Measurements from ENCODE around the gene CIC. TPM values are rescaled to one million over a fixed set of nuclear protein-coding genes. Genes with fewer than 3 reads are reported as not detected.

Gene CIC
- total RNA-seq, 4 donors from 2014 or later = 25.1 to 54.9 (median 27.9) TPM

DNA sequence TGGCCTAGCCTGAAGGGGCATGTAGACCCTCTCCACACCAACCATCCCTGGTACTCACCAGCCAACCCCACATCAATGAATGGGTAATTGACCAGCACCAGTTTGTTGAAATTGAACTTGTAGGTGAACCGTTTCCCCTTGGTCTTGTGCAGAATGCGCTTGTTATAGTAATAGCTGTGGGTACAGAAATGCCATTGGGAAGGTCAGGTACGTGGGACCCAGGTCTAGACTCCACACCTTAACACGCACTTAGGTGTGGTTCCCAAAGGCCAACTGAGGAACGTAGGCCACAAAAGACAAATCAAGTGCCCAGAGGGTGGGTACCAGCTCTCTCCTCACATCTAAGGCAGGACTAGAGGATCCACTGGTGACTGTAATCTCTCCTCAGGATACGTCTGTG lies 19.3 kb upstream of the CIC start:
- peaks cover 27 to 88% (median 42%) of the 10 kb centered on the region in 3 donors for H3K4me1 ChIP-seq
- H3K4me3 ChIP-seq = peak overlapping the region in 1 of 4 donors; percentile 99
- H3K9me3 ChIP-seq = no peaks in the 10 kb centered on the region
- H3K27ac ChIP-seq = peak overlapping the region; percentile 97 to 100 (median 100)
- no peak for TF ChIP-seq POLR2A (IDR thresholded peaks at IDR 0.05)
- TF ChIP-seq, protein P1, sequence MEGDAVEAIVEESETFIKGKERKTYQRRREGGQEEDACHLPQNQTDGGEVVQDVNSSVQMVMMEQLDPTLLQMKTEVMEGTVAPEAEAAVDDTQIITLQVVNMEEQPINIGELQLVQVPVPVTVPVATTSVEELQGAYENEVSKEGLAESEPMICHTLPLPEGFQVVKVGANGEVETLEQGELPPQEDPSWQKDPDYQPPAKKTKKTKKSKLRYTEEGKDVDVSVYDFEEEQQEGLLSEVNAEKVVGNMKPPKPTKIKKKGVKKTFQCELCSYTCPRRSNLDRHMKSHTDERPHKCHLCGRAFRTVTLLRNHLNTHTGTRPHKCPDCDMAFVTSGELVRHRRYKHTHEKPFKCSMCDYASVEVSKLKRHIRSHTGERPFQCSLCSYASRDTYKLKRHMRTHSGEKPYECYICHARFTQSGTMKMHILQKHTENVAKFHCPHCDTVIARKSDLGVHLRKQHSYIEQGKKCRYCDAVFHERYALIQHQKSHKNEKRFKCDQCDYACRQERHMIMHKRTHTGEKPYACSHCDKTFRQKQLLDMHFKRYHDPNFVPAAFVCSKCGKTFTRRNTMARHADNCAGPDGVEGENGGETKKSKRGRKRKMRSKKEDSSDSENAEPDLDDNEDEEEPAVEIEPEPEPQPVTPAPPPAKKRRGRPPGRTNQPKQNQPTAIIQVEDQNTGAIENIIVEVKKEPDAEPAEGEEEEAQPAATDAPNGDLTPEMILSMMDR (IDR thresholded peaks at IDR 0.05) = no peak
- 64 to 86% methylated on average over 4 to 5 of the region's 6 CpGs for WGBS, 2 donors
- intact Hi-C loops (cut with DNase I) = loop anchor here (10.0 kb wide), 1 partner anchor 45 kb away; no protein-coding TSS in a partner anchor
- peaks cover 4 to 22% (median 6%) of the 10 kb centered on the region in 3 donors for H3K36me3 ChIP-seq
- DNase-seq = no peak
- H3K27me3 ChIP-seq = no peaks in the 10 kb centered on the region

GRCh38 chr19:42250183-42250665 lies 18.8 kb upstream of the CIC start:
- H3K36me3 ChIP-seq = peaks cover 4 to 22% (median 6%) of the 10 kb centered on the region in 3 donors
- no peaks in the 10 kb centered on the region for H3K9me3 ChIP-seq
- H3K27me3 ChIP-seq = no peaks in the 10 kb centered on the region
- intact Hi-C loops (cut with DNase I) = no loop called here
- DNase-seq = no peak
- peak overlapping the region; percentile 97 to 100 (median 100) for H3K27ac ChIP-seq
- TF ChIP-seq POLR2A (IDR thresholded peaks at IDR 0.05) = no peak
- TF ChIP-seq, protein P1 (IDR thresholded peaks at IDR 0.05) = no peak
- H3K4me1 ChIP-seq = peaks cover 27 to 85% (median 39%) of the 10 kb centered on the region in 3 donors
- WGBS, 2 donors = 81% methylated on average over 7 of the region's 15 CpGs; no CpG with 5 or more reads in 1 of the 2 donors
- H3K4me3 ChIP-seq = peak overlapping the region in 2 of 4 donors; percentile 95 to 99

DNA sequence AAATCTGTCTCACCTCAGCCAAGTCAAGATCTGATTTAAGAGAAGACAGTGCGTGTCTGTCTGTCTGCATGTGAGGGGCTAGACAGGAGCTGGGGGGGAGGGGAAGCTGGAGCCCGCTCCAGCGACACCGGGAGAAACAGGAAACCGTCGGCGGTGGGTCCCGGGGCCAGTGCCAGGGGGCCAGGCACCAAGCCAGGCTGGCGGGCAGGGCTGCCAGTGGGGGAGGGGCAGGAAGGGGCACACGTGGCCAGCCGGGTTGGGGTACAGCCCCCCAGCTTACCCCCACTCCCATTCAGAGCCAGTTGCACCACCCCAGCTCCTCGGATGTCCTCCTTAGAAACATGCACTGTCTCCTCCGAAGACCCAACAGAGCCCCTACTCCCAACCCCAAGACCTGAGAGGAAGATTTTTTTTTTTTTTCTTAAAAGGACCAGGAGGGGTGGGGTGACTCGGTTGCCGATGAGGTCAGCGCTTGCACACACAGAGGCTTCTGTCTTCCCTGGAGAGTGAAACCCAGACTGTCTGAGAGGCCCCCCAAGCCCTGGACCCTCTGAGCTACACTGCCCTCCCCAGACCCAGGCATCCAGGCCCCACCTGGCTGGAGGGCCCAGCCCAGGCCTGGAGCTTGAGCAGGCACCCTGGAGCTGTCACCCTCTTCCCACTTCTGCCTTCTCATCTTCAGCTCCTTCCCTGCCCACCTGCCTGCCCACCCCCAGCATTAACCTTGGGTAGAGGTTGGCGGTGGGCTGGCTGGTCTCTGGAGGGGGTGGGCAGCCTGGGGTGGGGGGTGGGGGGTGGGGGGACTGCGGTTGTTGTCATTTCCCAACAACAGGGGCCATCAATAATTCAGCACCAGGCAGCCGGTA lies 18.2 kb upstream of the CIC start:
- H3K4me1 ChIP-seq = peaks cover 27 to 85% (median 45%) of the 10 kb centered on the region in 3 donors
- intact Hi-C loops (cut with DNase I) = no loop called here
- peak overlapping the region; percentile 97 to 100 (median 100) for H3K27ac ChIP-seq
- DNase-seq = no peak
- TF ChIP-seq POLR2A (IDR thresholded peaks at IDR 0.05) = no peak
- WGBS, 2 donors = 18% methylated on average over 15 of the region's 19 CpGs; no CpG with 5 or more reads in 1 of the 2 donors
- H3K4me3 ChIP-seq = peak overlapping the region in 3 of 4 donors; percentile 14 to 99 (median 95)
- H3K36me3 ChIP-seq = peaks cover 4 to 22% (median 6%) of the 10 kb centered on the region in 3 donors
- H3K9me3 ChIP-seq = no peaks in the 10 kb centered on the region
- no peaks in the 10 kb centered on the region for H3K27me3 ChIP-seq

DNA sequence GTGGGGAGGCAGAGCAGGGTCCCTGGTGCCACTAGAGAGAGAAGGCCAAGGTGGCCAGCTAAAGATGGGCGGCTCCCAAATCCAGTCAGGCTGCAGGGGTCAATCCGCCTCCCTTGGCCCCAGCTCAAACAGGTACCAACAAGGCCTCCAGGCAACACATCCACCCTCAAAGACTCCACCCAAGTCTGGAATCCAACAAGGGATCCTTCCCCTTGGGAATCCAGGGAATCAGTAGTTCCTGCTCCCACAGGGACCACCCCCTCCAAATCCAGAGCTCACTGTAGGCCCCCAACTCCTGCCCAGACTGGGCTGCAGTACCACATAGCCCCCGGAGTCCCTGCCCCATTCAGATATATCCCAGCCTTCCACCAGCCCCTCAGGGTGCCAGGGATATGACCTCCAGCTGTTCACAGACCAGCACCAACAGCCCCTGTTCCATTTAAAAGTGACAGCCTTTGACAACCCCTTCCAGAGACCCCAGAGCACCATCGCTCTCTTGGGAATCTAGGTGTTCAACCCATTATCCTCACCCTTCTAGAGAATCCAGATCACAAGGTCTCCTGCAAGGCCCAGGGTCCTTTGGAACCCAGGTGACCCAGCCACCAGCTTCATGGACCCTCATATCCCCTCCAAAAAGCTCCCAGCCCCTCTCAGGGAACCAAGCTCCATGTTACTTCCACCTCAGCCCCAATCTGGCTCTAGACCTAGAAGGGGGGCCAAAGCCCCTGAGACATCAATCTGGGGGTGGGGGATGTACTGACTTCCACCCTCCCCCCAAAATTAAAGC lies 17.3 kb upstream of the CIC start:
- Histone ChIP-seq H3K4me1 (peaks cover 27 to 85% (median 48%) of the 10 kb centered on the region in 3 donors), H3K4me3 (peak overlapping the region in 3 of 4 donors; percentile 95 to 99 (median 97)), H3K27me3 (no peaks in the 10 kb centered on the region), H3K27ac (peak overlapping the region; percentile 97 to 100 (median 100)), H3K36me3 (peaks cover 4 to 22% (median 6%) of the 10 kb centered on the region in 3 donors), H3K9me3 (no peaks in the 10 kb centered on the region)
- WGBS, 2 donors = 64 to 67% methylated on average over 3 to 4 of the region's 4 CpGs
- TF ChIP-seq, protein P1 (IDR thresholded peaks at IDR 0.05) = no peak
- TF ChIP-seq POLR2A (IDR thresholded peaks at IDR 0.05) = no peak
- no peak for DNase-seq
- intact Hi-C loops (cut with DNase I) = no loop called here

Data from esophagus squamous epithelium (tissue), 5 donors.